ENCODE measurements around the gene GHRH. TPM values are rescaled to one million over a fixed set of nuclear protein-coding genes. Genes with fewer than 3 reads are reported as not detected.

The GHRH gene
- total and polyA plus RNA-seq, 4 donors, result not detected

DNA sequence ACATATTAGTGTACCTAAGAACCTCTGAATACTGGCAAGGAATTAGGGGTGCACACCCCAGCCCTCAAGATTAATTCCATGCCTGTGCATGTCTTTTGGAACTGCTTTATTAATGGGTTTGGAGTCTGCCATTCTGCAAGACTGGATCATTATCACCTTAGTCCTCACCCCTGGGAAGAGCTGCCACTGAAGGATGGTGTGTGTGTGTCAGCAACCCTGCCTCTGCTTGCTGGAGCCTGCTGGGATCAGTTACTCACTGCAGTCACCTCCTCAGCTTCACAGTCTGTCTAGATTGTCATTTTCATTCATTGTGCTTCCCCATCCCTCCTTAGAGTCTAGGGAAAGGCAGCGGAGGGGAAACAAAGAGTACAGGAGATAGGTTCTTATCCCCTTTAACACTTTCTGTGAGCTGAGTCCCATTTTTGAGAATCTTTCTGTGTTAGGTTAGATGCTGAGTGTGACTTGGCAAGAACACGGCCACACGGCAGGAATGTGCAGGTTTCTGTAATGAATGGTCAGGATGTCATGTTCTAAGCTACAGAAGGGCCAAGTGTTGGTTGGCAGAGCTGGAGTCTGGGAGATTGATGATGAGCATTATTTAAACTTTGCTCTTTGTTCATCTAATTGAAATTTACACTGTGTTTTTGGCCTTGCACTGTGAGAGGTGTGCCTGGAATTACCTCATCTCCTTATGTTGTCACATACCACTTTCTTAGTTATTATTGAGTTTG is 21.1 kb downstream of the GHRH start:
- Histone ChIP-seq H3K4me3 (ENCODE audit: low read length in 2 of 2) (no peak overlapping the region), H3K4me1 (ENCODE audit: control insufficient read depth in 1 of 2, insufficient read depth in 2 of 2, low read length in 2 of 2) (no peaks in the 10 kb centered on the region), H3K9me3 (ENCODE audit: control insufficient read depth, low read length) (no peaks in the 10 kb centered on the region), H3K36me3 (ENCODE audit: control insufficient read depth in 1 of 2, insufficient read depth in 2 of 2, low read length in 1 of 2) (peaks cover 8% of the 10 kb centered on the region in 2 donors), H3K27me3 (ENCODE audit: control insufficient read depth in 1 of 2, insufficient read depth in 2 of 2, low read length in 1 of 2) (no peaks in the 10 kb centered on the region), H3K27ac (ENCODE audit: low read depth in 1 of 2, low read length in 2 of 2) (no peak overlapping the region)
- intact Hi-C loops (cut with DNase I), result no loop called here
- no peak for DNase-seq
- WGBS, 2 donors, result 72 to 74% methylated on average over 3 of the region's 3 CpGs
- ATAC-seq (ENCODE audit: low FRiP score), result no peak

- H3K27me3 ChIP-seq (ENCODE audit: control insufficient read depth in 1 of 2, insufficient read depth in 2 of 2, low read length in 1 of 2), result no peaks in the 10 kb centered on the region
- H3K4me3 ChIP-seq (ENCODE audit: low read length in 2 of 2), result no peak overlapping the region
- ATAC-seq (ENCODE audit: low FRiP score) (no peak), DNase-seq (no peak)
- peaks cover 8 to 14% of the 10 kb centered on the region in 2 donors for H3K36me3 ChIP-seq (ENCODE audit: control insufficient read depth in 1 of 2, insufficient read depth in 2 of 2, low read length in 1 of 2)
- H3K27ac ChIP-seq (ENCODE audit: low read depth in 1 of 2, low read length in 2 of 2), result no peak overlapping the region
- WGBS, 2 donors, result 42 to 62% methylated on average over 1 of the region's 1 CpG
- H3K4me1 ChIP-seq (ENCODE audit: control insufficient read depth in 1 of 2, insufficient read depth in 2 of 2, low read length in 2 of 2), result no peaks in the 10 kb centered on the region
- intact Hi-C loops (cut with DNase I), result no loop called here
- no peaks in the 10 kb centered on the region for H3K9me3 ChIP-seq (ENCODE audit: control insufficient read depth, low read length)
These were observed 22.6 kb downstream of the GHRH start for GRCh38 chr20:37238935-37239451.

GRCh38 chr20:37238426-37238825 is 23.2 kb downstream of the GHRH start:
- H3K27ac ChIP-seq (ENCODE audit: low read depth in 1 of 2, low read length in 2 of 2), result no peak overlapping the region
- H3K27me3 ChIP-seq (ENCODE audit: control insufficient read depth in 1 of 2, insufficient read depth in 2 of 2, low read length in 1 of 2), result no peaks in the 10 kb centered on the region
- ATAC-seq (ENCODE audit: low FRiP score), result no peak
- H3K36me3 ChIP-seq (ENCODE audit: control insufficient read depth in 1 of 2, insufficient read depth in 2 of 2, low read length in 1 of 2), result peaks cover 9 to 14% of the 10 kb centered on the region in 2 donors
- WGBS, 2 donors, result 75 to 80% methylated on average over 6 of the region's 6 CpGs
- no peaks in the 10 kb centered on the region for H3K9me3 ChIP-seq (ENCODE audit: control insufficient read depth, low read length)
- DNase-seq, result no peak
- H3K4me1 ChIP-seq (ENCODE audit: control insufficient read depth in 1 of 2, insufficient read depth in 2 of 2, low read length in 2 of 2), result no peaks in the 10 kb centered on the region
- intact Hi-C loops (cut with DNase I), result no loop called here
- no peak overlapping the region for H3K4me3 ChIP-seq (ENCODE audit: low read length in 2 of 2)

GRCh38 chr20:37237656-37238055 is 24.0 kb downstream of the GHRH start:
- Histone ChIP-seq H3K9me3 (ENCODE audit: control insufficient read depth, low read length) (no peaks in the 10 kb centered on the region), H3K4me1 (ENCODE audit: control insufficient read depth in 1 of 2, insufficient read depth in 2 of 2, low read length in 2 of 2) (no peaks in the 10 kb centered on the region), H3K4me3 (ENCODE audit: low read length in 2 of 2) (no peak overlapping the region), H3K27me3 (ENCODE audit: control insufficient read depth in 1 of 2, insufficient read depth in 2 of 2, low read length in 1 of 2) (no peaks in the 10 kb centered on the region), H3K36me3 (ENCODE audit: control insufficient read depth in 1 of 2, insufficient read depth in 2 of 2, low read length in 1 of 2) (peaks cover 10 to 14% of the 10 kb centered on the region in 2 donors), H3K27ac (ENCODE audit: low read depth in 1 of 2, low read length in 2 of 2) (no peak overlapping the region)
- ATAC-seq (ENCODE audit: low FRiP score), result no peak
- intact Hi-C loops (cut with DNase I), result no loop called here
- WGBS, 2 donors, result 90 to 91% methylated on average over 5 of the region's 5 CpGs
- DNase-seq, result no peak

- DNase-seq, result no peak
These were observed 25.2 kb downstream of the GHRH start for GRCh38 chr20:37236462-37236861.

DNA sequence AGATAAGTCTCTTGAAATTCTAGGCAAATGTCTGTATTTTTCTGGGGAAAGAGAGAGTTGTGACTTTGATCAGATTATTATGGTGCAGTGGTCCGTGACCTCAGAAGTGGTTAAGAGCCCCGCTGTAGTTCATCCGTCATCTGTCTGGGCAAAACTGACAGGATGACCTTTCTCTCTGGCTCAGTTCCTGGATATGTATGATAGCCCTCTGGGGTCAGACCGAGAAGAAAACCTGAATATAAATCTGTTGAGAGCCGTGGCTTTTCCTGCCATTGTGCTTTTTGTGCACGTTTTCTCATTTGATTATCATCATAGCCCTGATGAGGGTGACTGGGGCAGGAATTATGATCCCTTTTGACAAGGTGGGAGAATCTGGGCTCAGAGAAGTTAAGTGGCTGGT is 26.5 kb downstream of the GHRH start:
- WGBS, 2 donors, result 62 to 65% methylated on average over 6 of the region's 6 CpGs
- Histone ChIP-seq H3K4me1 (ENCODE audit: control insufficient read depth in 1 of 2, insufficient read depth in 2 of 2, low read length in 2 of 2) (no peaks in the 10 kb centered on the region), H3K36me3 (ENCODE audit: control insufficient read depth in 1 of 2, insufficient read depth in 2 of 2, low read length in 1 of 2) (peaks cover 15 to 16% of the 10 kb centered on the region in 2 donors), H3K27me3 (ENCODE audit: control insufficient read depth in 1 of 2, insufficient read depth in 2 of 2, low read length in 1 of 2) (no peaks in the 10 kb centered on the region), H3K4me3 (ENCODE audit: low read length in 2 of 2) (no peak overlapping the region), H3K9me3 (ENCODE audit: control insufficient read depth, low read length) (no peaks in the 10 kb centered on the region), H3K27ac (ENCODE audit: low read depth in 1 of 2, low read length in 2 of 2) (no peak overlapping the region)
- intact Hi-C loops (cut with DNase I), result no loop called here
- no peak for DNase-seq
- ATAC-seq (ENCODE audit: low FRiP score), result no peak

More at GRCh38 chr20:37236462-37236861, 25.2 kb downstream of the GHRH start:
- Histone ChIP-seq H3K4me3 (ENCODE audit: low read length in 2 of 2) (no peak overlapping the region), H3K27ac (ENCODE audit: low read depth in 1 of 2, low read length in 2 of 2) (no peak overlapping the region), H3K4me1 (ENCODE audit: control insufficient read depth in 1 of 2, insufficient read depth in 2 of 2, low read length in 2 of 2) (no peaks in the 10 kb centered on the region), H3K36me3 (ENCODE audit: control insufficient read depth in 1 of 2, insufficient read depth in 2 of 2, low read length in 1 of 2) (peaks cover 14 to 16% of the 10 kb centered on the region in 2 donors), H3K9me3 (ENCODE audit: control insufficient read depth, low read length) (no peaks in the 10 kb centered on the region), H3K27me3 (ENCODE audit: control insufficient read depth in 1 of 2, insufficient read depth in 2 of 2, low read length in 1 of 2) (no peaks in the 10 kb centered on the region)
- ATAC-seq (ENCODE audit: low FRiP score), result no peak
- intact Hi-C loops (cut with DNase I), result no loop called here
- WGBS, 2 donors, result 69 to 71% methylated on average over 4 of the region's 4 CpGs

DNA sequence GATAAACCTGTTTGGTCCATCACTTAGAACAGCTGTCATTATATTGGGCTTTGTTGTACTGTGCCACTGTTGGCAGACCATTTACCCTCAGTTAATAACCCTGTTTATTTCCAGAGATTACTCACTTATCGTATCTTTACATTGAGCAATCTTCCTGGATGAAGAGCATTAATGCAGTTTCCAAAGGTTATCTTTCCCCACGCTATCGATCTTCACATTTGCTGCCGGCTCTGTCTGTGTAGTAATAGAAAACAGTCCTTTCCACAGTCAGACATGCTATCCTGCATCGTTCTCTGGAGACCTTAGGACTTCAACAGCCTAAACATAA is 27.4 kb downstream of the GHRH start:
- H3K36me3 ChIP-seq (ENCODE audit: control insufficient read depth in 1 of 2, insufficient read depth in 2 of 2, low read length in 1 of 2), result peaks cover 14 to 19% of the 10 kb centered on the region in 2 donors
- H3K4me3 ChIP-seq (ENCODE audit: low read length in 2 of 2), result no peak overlapping the region
- no peaks in the 10 kb centered on the region for H3K27me3 ChIP-seq (ENCODE audit: control insufficient read depth in 1 of 2, insufficient read depth in 2 of 2, low read length in 1 of 2)
- H3K27ac ChIP-seq (ENCODE audit: low read depth in 1 of 2, low read length in 2 of 2), result no peak overlapping the region
- H3K9me3 ChIP-seq (ENCODE audit: control insufficient read depth, low read length), result no peaks in the 10 kb centered on the region
- intact Hi-C loops (cut with DNase I), result no loop called here
- H3K4me1 ChIP-seq (ENCODE audit: control insufficient read depth in 1 of 2, insufficient read depth in 2 of 2, low read length in 2 of 2), result no peaks in the 10 kb centered on the region
- WGBS, 2 donors, result 90 to 91% methylated on average over 5 of the region's 5 CpGs
- DNase-seq (no peak), ATAC-seq (ENCODE audit: low FRiP score) (no peak)

DNA sequence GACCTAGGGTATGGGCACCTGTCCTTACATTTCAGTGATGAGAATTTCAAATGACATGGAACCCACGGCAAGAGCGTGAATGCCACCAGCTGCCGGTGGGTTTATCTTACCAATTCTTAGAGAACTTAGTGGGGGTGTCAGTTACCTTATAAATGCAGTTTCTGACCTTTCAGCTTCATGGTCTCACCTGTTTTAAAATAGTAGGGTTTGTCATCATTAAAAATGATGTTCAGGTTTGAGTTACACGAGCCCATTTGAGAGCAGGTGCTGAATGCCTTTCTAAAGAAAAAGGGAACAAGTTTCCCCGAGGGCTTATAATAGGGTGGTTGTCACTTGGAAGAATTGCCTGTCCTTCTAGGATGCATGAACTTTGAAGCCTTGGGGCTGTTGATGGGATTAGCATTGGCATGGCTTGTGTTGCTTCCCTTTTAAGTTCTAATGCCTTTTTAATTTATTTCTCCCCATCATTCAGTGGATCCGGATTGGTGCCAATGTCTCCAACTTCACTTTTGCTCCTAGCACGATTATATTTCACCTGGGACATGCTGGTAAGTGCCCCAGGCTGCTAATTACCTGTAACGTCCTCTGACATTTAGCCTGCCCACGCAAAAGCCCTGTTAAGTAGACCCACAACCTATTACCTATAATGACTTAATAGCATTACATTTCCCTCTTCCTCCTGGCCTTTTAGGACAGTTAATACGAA is 27.9 kb downstream of the GHRH start:
- Histone ChIP-seq H3K4me1 (ENCODE audit: control insufficient read depth in 1 of 2, insufficient read depth in 2 of 2, low read length in 2 of 2) (no peaks in the 10 kb centered on the region), H3K9me3 (ENCODE audit: control insufficient read depth, low read length) (no peaks in the 10 kb centered on the region), H3K27me3 (ENCODE audit: control insufficient read depth in 1 of 2, insufficient read depth in 2 of 2, low read length in 1 of 2) (no peaks in the 10 kb centered on the region), H3K27ac (ENCODE audit: low read depth in 1 of 2, low read length in 2 of 2) (no peak overlapping the region), H3K36me3 (ENCODE audit: control insufficient read depth in 1 of 2, insufficient read depth in 2 of 2, low read length in 1 of 2) (peaks cover 14 to 21% of the 10 kb centered on the region in 2 donors), H3K4me3 (ENCODE audit: low read length in 2 of 2) (no peak overlapping the region)
- intact Hi-C loops (cut with DNase I), result no loop called here
- DNase-seq, result no peak
- WGBS, 2 donors, result 85 to 88% methylated on average over 10 of the region's 10 CpGs
- ATAC-seq (ENCODE audit: low FRiP score), result no peak

Data from aorta (tissue), 5 donors.